Neural progenitor cell (in vitro differentiated cells): Measurements from ENCODE around the gene TRAPPC6A. TPM values are rescaled to one million over a fixed set of nuclear protein-coding genes. Genes with fewer than 3 reads are reported as not detected.

ENCODE experiments used
- DNase-seq: peaks from one replicate; pipeline ENCODE4 v3.0.0-alpha.2; 2016; ENCODE audit warnings: low spot score
- H2AFZ ChIP-seq: fragments of 200-600 bp; sonication (generic); replicated peaks from 2 replicates; pipeline ENCODE4 v1.6.1; 2016; ENCODE audit warnings: antibody characterized with exemption
- H3F3A ChIP-seq: fragments of 200-600 bp; sonication (generic); 2 replicates; pipeline ENCODE4 v1.6.1; 2016; ENCODE audit warnings: antibody characterized with exemption, low read depth
- H3K27ac ChIP-seq: fragments of 200-600 bp; sonication (generic); 2 replicates; pipeline ENCODE4 v1.5.1; 2016; ENCODE audit warnings: mild to moderate bottlenecking
- H3K27me3 ChIP-seq: fragments of 200-600 bp; sonication (generic); 2 replicates; pipeline ENCODE4 v1.6.1; 2016; ENCODE audit warnings: mild to moderate bottlenecking, moderate library complexity
- H3K36me3 ChIP-seq: fragments of 200-600 bp; sonication (generic); 2 replicates; pipeline ENCODE4 v1.5.1; 2016
- H3K4me1 ChIP-seq: fragments of 200-600 bp; sonication (generic); 2 replicates; pipeline ENCODE4 v1.6.1; 2016; ENCODE audit warnings: mixed run types
- H3K4me2 ChIP-seq: fragments of 200-600 bp; sonication (generic); 2 replicates; pipeline ENCODE4 v1.6.1; 2016
- H3K4me3 ChIP-seq: fragments of 200-600 bp; sonication (generic); 2 replicates; pipeline ENCODE4 v1.5.1; 2016
- H3K79me2 ChIP-seq: fragments of 200-600 bp; sonication (generic); 2 replicates; pipeline ENCODE4 v1.6.1; 2016; ENCODE audit warnings: low read depth
- H3K9ac ChIP-seq: fragments of 200-600 bp; sonication (generic); 2 replicates; pipeline ENCODE4 v1.6.1; 2016
- H3K9me3 ChIP-seq: fragments of 200-600 bp; sonication (generic); 2 replicates; pipeline ENCODE4 v1.5.1; 2016; ENCODE audit warnings: low read depth
- H4K20me1 ChIP-seq: fragments of 200-600 bp; sonication (generic); 2 replicates; pipeline ENCODE4 v1.6.1; 2016; ENCODE audit warnings: low read depth
- H3K27ac Mint-ChIP-seq: 3 replicates; pipeline ENCODE4 v1.8.0; 2021; ENCODE audit warnings: mixed read lengths
- H3K27me3 Mint-ChIP-seq: 2 replicates; pipeline ENCODE4 v1.8.0; 2022; ENCODE audit warnings: low read depth, mild to moderate bottlenecking, inconsistent platforms, moderate library complexity, mixed read lengths; ENCODE audit not compliant: insufficient read depth
- H3K36me3 Mint-ChIP-seq: 3 replicates; pipeline ENCODE4 v1.8.0; 2021; ENCODE audit warnings: mixed read lengths
- H3K4me1 Mint-ChIP-seq: 3 replicates; pipeline ENCODE4 v1.8.0; 2021; ENCODE audit warnings: mixed read lengths
- H3K4me3 Mint-ChIP-seq: 3 replicates; pipeline ENCODE4 v1.8.0; 2021; ENCODE audit warnings: mild to moderate bottlenecking, moderate library complexity, mixed read lengths
- H3K9me3 Mint-ChIP-seq: 3 replicates; pipeline ENCODE4 v1.8.0; 2020; ENCODE audit warnings: mixed read lengths
- EZH2 ChIP-seq: fragments of 200-600 bp; sonication (generic); IDR thresholded peaks from 2 replicates; pipeline ENCODE4 v1.6.1; 2017; ENCODE audit warnings: antibody characterized with exemption, mild to moderate bottlenecking, moderate library complexity
- EZH2phosphoT487 ChIP-seq: fragments of 200-600 bp; sonication (generic); IDR thresholded peaks from 2 replicates; pipeline ENCODE4 v1.6.1; 2017; ENCODE audit warnings: antibody characterized with exemption
- total RNA-seq: library from RNA; depleted of rRNA; stranded (reverse); fragments of >200 nt; gene quantifications from 2 replicates; pipeline ENCODE4 v1.2.3, GENCODE V29; 2015; ENCODE audit warnings: low replicate concordance
- TF ChIP-seq, protein P1 (sequence below): fragments of 200-600 bp; sonication (generic); IDR thresholded peaks from 2 replicates; pipeline ENCODE4 v1.5.1; 2017; ENCODE audit warnings: antibody characterized with exemption, mild to moderate bottlenecking

The TRAPPC6A gene
- total RNA-seq, 1 donor from 2014 or later, result 24.7 TPM

DNA sequence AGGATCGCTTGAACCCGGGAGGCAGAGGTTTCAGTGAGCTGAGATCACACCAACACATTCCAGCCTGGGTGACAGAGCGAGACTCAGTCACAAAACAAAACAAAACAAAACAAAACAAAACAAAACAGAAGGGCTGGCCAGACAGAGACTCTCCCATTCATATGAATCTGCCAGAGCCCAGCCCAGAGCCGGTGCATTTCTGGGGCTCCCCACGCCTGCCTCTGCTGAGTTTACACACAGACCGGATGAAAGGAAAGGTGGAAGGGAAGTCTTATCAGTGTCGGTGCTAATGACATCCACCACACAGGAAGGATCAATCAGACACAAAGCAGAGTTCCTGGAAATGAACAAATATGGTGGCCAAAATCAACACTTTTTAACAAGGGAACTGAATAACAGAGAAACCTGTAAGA, 6.8 kb downstream of the TRAPPC6A start:
- Histone ChIP-seq H4K20me1 (peaks cover 29% of the 10 kb centered on the region), H3K9me3 (no peaks in the 10 kb centered on the region), H3K79me2 (no peaks in the 10 kb centered on the region), H3K36me3 (no peaks in the 10 kb centered on the region), H3K4me1 (no peaks in the 10 kb centered on the region), H3K27me3 (no peaks in the 10 kb centered on the region), H3K4me2 (no peak overlapping the region), H3K9ac (peak overlapping the region; percentile 4), H3K4me3 (no peak overlapping the region), H2AFZ (no peak overlapping the region), H3K27ac (no peak overlapping the region), H3F3A (no peaks in the 10 kb centered on the region)
- DNase-seq, result no peak
- no peaks in the 10 kb centered on the region for H3K9me3 Mint-ChIP-seq
- peaks cover 2% of the 10 kb centered on the region for H3K27me3 Mint-ChIP-seq
- TF ChIP-seq, protein P1, sequence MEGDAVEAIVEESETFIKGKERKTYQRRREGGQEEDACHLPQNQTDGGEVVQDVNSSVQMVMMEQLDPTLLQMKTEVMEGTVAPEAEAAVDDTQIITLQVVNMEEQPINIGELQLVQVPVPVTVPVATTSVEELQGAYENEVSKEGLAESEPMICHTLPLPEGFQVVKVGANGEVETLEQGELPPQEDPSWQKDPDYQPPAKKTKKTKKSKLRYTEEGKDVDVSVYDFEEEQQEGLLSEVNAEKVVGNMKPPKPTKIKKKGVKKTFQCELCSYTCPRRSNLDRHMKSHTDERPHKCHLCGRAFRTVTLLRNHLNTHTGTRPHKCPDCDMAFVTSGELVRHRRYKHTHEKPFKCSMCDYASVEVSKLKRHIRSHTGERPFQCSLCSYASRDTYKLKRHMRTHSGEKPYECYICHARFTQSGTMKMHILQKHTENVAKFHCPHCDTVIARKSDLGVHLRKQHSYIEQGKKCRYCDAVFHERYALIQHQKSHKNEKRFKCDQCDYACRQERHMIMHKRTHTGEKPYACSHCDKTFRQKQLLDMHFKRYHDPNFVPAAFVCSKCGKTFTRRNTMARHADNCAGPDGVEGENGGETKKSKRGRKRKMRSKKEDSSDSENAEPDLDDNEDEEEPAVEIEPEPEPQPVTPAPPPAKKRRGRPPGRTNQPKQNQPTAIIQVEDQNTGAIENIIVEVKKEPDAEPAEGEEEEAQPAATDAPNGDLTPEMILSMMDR, result no peak
- no peak for TF ChIP-seq EZH2phosphoT487
- H3K4me1 Mint-ChIP-seq, result peaks cover 9% of the 10 kb centered on the region
- no peak overlapping the region for H3K4me3 Mint-ChIP-seq
- H3K36me3 Mint-ChIP-seq, result no peaks in the 10 kb centered on the region
- H3K27ac Mint-ChIP-seq, result no peak overlapping the region

DNA sequence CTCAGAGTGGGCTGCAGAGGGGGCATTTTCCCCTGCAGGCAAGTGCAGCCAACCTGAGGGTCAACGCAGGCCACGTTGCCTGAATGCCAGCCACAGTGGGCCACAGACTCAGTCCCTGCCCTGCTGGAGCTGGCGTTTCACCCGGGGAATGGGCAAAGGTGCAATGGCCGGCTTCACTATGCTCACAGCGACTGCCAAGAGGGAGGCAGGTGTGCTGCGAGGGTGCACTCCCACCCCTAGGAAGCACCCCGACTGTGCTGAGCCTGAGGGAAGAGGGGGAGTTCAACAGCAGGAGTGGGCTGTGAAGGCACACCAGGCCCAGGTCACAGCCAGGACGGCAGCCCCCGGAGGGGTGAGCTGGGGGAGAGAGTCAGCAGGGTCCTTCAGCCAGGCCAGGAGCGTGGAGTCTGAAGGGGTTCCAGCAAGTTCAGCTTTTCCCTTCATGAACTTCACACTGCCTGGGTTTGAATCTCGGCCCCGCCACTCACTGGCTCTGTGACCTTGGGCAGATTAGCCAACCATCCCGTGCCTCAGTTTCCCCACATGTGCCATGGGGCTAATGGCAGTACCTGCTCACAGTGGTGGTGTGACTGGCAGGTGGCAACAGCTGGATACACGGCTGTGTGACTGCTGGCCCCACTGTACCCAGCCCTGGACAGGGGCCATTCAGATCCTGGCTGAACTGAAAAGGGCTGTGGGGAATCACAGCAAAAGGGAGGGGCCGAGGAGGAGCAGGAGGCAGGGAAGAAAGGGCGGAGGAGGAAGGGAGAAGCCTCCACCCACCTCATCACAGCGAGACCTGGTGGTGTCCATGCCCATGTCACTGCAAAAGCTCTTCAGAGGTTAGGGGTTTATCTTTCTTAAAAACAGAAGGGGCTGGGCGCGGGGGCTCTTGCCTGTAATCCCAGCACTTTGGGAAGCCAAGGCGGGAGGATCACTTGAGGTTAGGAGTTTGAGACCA, 7.6 kb downstream of the TRAPPC6A start:
- Histone ChIP-seq H3K4me3 (no peak overlapping the region), H4K20me1 (peaks cover 32% of the 10 kb centered on the region), H3K4me1 (no peaks in the 10 kb centered on the region), H3K27ac (no peak overlapping the region), H3K79me2 (no peaks in the 10 kb centered on the region), H3K27me3 (no peaks in the 10 kb centered on the region), H3K9ac (no peak overlapping the region), H3K9me3 (no peaks in the 10 kb centered on the region), H3K36me3 (no peaks in the 10 kb centered on the region), H3F3A (no peaks in the 10 kb centered on the region), H3K4me2 (no peak overlapping the region), H2AFZ (no peak overlapping the region)
- Mint-ChIP-seq H3K27me3 (peaks cover 2% of the 10 kb centered on the region), H3K4me1 (peaks cover 12% of the 10 kb centered on the region), H3K4me3 (no peak overlapping the region), H3K27ac (no peak overlapping the region), H3K9me3 (no peaks in the 10 kb centered on the region), H3K36me3 (no peaks in the 10 kb centered on the region)
- no peak for DNase-seq
- TF ChIP-seq, protein P1, result no peak
- TF ChIP-seq EZH2phosphoT487 (no peak), EZH2 (no peak)

DNA sequence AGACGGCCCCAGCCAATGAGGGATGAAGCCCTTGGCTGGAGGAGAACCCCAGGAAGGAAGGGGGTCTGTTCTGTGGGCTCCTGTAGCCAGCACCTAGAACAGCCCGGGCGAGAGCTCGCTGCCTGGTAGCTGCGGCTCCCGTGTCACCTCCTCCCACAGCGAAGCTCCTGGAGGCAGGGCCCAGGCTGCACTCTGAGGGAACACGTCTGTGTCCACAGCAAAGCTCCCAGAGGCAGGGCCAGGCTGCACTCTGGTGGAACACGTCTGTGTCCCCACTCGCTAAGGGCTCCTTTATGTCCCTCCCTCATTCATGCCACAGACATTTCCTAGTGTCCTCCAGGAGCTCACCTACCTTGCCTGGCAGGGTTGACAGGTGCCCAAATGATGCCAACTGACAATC, 8.4 kb downstream of the TRAPPC6A start:
- peaks cover 32% of the 10 kb centered on the region for H4K20me1 ChIP-seq
- DNase-seq, result no peak
- Mint-ChIP-seq H3K9me3 (no peaks in the 10 kb centered on the region), H3K27me3 (peaks cover 2% of the 10 kb centered on the region), H3K4me1 (peaks cover 13% of the 10 kb centered on the region), H3K27ac (no peak overlapping the region), H3K4me3 (no peak overlapping the region), H3K36me3 (no peaks in the 10 kb centered on the region)
- no peak for TF ChIP-seq EZH2phosphoT487
- TF ChIP-seq EZH2, result no peak
- TF ChIP-seq, protein P1, result no peak
- H3K4me1 ChIP-seq, result no peaks in the 10 kb centered on the region
- no peaks in the 10 kb centered on the region for H3K27me3 ChIP-seq
- H3K79me2 ChIP-seq, result no peaks in the 10 kb centered on the region
- H3K4me3 ChIP-seq, result no peak overlapping the region
- no peak overlapping the region for H3K9ac ChIP-seq
- H3K4me2 ChIP-seq, result no peak overlapping the region
- H3F3A ChIP-seq, result no peaks in the 10 kb centered on the region
- H3K36me3 ChIP-seq, result no peaks in the 10 kb centered on the region
- H2AFZ ChIP-seq, result no peak overlapping the region
- H3K27ac ChIP-seq, result no peak overlapping the region
- H3K9me3 ChIP-seq, result no peaks in the 10 kb centered on the region
